Measurements from ENCODE around the gene TATDN2.

Gene TATDN2

GRCh38 chr3:10248184-10248983 lies at the start of gene TATDN2:
TATDN2 (plus strand) TSS chr3:10248459; CDS start chr3:10249201, 742 bp downstream.
- in situ Hi-C loops (cut with MboI; ENCODE audit: low sequenced_read_pairs, unreplicated experiment): no loop called here
- TF ChIP-seq CTCF (IDR thresholded peaks at IDR 0.05; ENCODE audit: borderline replicate concordance, control extremely low read depth, extremely low read depth, insufficient read depth, missing control alignments): no peak
- peak; percentile 100 for DNase-seq (ENCODE audit: low spot score)

GRCh38 chr3:10198761-10199649 lies 49.3 kb upstream of the TATDN2 start:
- in situ Hi-C loops (cut with MboI; ENCODE audit: low sequenced_read_pairs, unreplicated experiment): no loop called here
- no peak for TF ChIP-seq CTCF (IDR thresholded peaks at IDR 0.05; ENCODE audit: borderline replicate concordance, control extremely low read depth, extremely low read depth, insufficient read depth, missing control alignments)
- peak; percentile 78 for DNase-seq (ENCODE audit: low spot score)

GRCh38 chr3:10204921-10205320 lies 43.3 kb upstream of the TATDN2 start:
- no peak for DNase-seq (ENCODE audit: low spot score)
- TF ChIP-seq CTCF (IDR thresholded peaks at IDR 0.05; ENCODE audit: borderline replicate concordance, control extremely low read depth, extremely low read depth, insufficient read depth, missing control alignments): no peak
- in situ Hi-C loops (cut with MboI; ENCODE audit: low sequenced_read_pairs, unreplicated experiment): no loop called here

GRCh38 chr3:10205451-10206165 lies 42.7 kb upstream of the TATDN2 start:
- DNase-seq (ENCODE audit: low spot score): no peak
- in situ Hi-C loops (cut with MboI; ENCODE audit: low sequenced_read_pairs, unreplicated experiment): no loop called here
- TF ChIP-seq CTCF (IDR thresholded peaks at IDR 0.05; ENCODE audit: borderline replicate concordance, control extremely low read depth, extremely low read depth, insufficient read depth, missing control alignments): no peak

GRCh38 chr3:10206166-10206511 lies 42.1 kb upstream of the TATDN2 start:
- in situ Hi-C loops (cut with MboI; ENCODE audit: low sequenced_read_pairs, unreplicated experiment): no loop called here
- no peak for DNase-seq (ENCODE audit: low spot score)

More at GRCh38 chr3:10206166-10206511, 42.1 kb upstream of the TATDN2 start:
- TF ChIP-seq CTCF (IDR thresholded peaks at IDR 0.05; ENCODE audit: borderline replicate concordance, control extremely low read depth, extremely low read depth, insufficient read depth, missing control alignments): no peak
